DND-41 (cell line): ENCODE measurements around the gene ERC2.

ENCODE experiments used
- ATAC-seq: fragments of 200-7000 bp; cut with Tn5 transposase; 3 replicates; pipeline ENCODE4 v1.9.1; 2021; ENCODE audit warnings: low read depth; ENCODE audit not compliant: insufficient read depth
- DNase-seq: peaks from one replicate; pipeline ENCODE4 v3.0.0-alpha.2; 2020
- H2AFZ ChIP-seq: 2 replicates; pipeline ENCODE4 v1.6.0; 2012; ENCODE audit warnings: low read depth, low read length
- H3K27ac ChIP-seq: 2 replicates; pipeline ENCODE4 v1.5.1; 2012; ENCODE audit warnings: low read length, inconsistent platforms
- H3K27me3 ChIP-seq: fragments of 200-600 bp; sonication (generic); 2 replicates; pipeline ENCODE4 v1.6.0; 2012; ENCODE audit warnings: low read length, mild to moderate bottlenecking, inconsistent platforms; ENCODE audit not compliant: insufficient read depth, poor library complexity
- H3K36me3 ChIP-seq: 2 replicates; pipeline ENCODE4 v1.5.1; 2012; ENCODE audit warnings: low read length, inconsistent platforms; ENCODE audit not compliant: insufficient read depth
- H3K4me1 ChIP-seq: 2 replicates; pipeline ENCODE4 v1.5.1; 2012; ENCODE audit warnings: mild to moderate bottlenecking, low read length; ENCODE audit not compliant: insufficient read depth
- H3K4me2 ChIP-seq: 2 replicates; pipeline ENCODE4 v1.6.0; 2012; ENCODE audit warnings: mild to moderate bottlenecking, moderate library complexity, low read length, inconsistent platforms; ENCODE audit not compliant: insufficient read depth
- H3K4me3 ChIP-seq, 2 experiments: fragments of 200-600 bp in 1 of 2; shearing (Covaris generic) in 1 of 2; 2 replicates each; pipeline ENCODE4 v1.5.1; 2012 to 2016; ENCODE audit warnings: inconsistent platforms in 2 of 2, low read length in 2 of 2, mild to moderate bottlenecking in 2 of 2, low read depth in 1 of 2, moderate library complexity in 1 of 2
- H3K79me2 ChIP-seq: 2 replicates; pipeline ENCODE4 v1.6.0; 2012; ENCODE audit warnings: low read length, inconsistent platforms; ENCODE audit not compliant: insufficient read depth
- H3K9ac ChIP-seq: 2 replicates; pipeline ENCODE4 v1.6.0; 2012; ENCODE audit warnings: low read depth, mild to moderate bottlenecking, inconsistent platforms, low read length, moderate library complexity
- H3K9me3 ChIP-seq: 2 replicates; pipeline ENCODE4 v1.5.1; 2012; ENCODE audit warnings: low read length, moderate library complexity, mild to moderate bottlenecking, inconsistent platforms; ENCODE audit not compliant: insufficient read depth, severe bottlenecking
- H4K20me1 ChIP-seq: 2 replicates; pipeline ENCODE4 v1.6.0; 2012; ENCODE audit warnings: low read length; ENCODE audit not compliant: insufficient read depth
- EZH2 ChIP-seq: IDR thresholded peaks from 3 replicates; pipeline ENCODE4 v1.6.1; 2012; ENCODE audit warnings: borderline replicate concordance, low read depth, mild to moderate bottlenecking, moderate library complexity, low read length, inconsistent platforms; ENCODE audit not compliant: severe bottlenecking
- TF ChIP-seq, protein P1 (sequence below): IDR thresholded peaks from 2 replicates; pipeline ENCODE4 v1.5.1; 2012; ENCODE audit warnings: borderline replicate concordance, low read length, moderate library complexity, mild to moderate bottlenecking; ENCODE audit not compliant: poor library complexity, severe bottlenecking; ENCODE audit errors: extremely low read depth

The ERC2 gene

DNA sequence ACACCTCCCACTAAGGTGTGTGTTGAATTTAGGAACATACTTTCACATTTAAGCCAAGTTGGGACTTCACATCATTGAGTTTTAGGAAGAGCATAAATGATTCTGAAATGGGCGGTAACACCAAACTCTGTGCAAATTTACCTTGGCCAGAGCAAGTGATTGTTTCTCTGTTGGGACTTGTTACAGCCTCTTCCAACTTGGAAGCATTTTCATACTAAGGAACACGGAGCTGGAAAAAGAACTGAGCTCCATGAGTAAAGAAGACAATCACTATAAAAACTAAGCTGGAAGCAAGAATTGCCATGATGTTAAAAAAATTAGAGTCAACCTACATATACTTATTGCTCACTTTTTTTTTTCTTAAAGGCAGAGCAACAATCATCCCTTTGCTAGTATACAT is 371.3 kb downstream of the ERC2 start:
- TF ChIP-seq EZH2: no peak
- Histone ChIP-seq H3K27me3 (peaks cover 22% of the 10 kb centered on the region), H3K79me2 (no peaks in the 10 kb centered on the region), H3K36me3 (no peaks in the 10 kb centered on the region), H2AFZ (no peak overlapping the region), H3K27ac (no peak overlapping the region), H3K9me3 (no peaks in the 10 kb centered on the region), H3K9ac (no peak overlapping the region), H3K4me3 (no peak overlapping the region), H3K4me2 (no peak overlapping the region), H3K4me1 (no peaks in the 10 kb centered on the region), H4K20me1 (no peaks in the 10 kb centered on the region)
- DNase-seq (no peak), ATAC-seq (no peak)

DNA sequence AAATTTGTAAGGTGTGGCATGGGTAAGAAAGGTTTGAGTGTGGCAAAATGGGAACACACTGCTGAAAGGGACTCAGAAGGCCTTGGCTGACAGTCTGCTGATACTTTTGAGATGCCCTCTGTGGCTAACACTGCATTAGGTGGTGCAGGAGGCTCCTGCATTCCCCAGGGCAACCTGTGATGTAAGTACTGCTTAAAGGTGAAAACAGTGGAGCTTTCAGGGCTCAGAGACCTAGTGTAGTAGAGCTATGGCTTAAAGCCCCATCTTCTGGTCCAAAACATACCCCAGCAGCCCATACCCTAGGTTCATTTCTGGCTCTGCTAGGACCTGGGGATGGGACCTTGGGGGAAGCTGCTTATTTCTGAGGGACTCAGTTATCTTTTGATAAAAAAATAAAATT is 374.1 kb downstream of the ERC2 start:
- Histone ChIP-seq H3K79me2 (no peaks in the 10 kb centered on the region), H3K27me3 (peaks cover 4% of the 10 kb centered on the region), H3K4me2 (no peak overlapping the region), H3K27ac (no peak overlapping the region), H3K9me3 (no peaks in the 10 kb centered on the region), H2AFZ (no peak overlapping the region), H4K20me1 (no peaks in the 10 kb centered on the region), H3K4me3 (no peak overlapping the region), H3K36me3 (no peaks in the 10 kb centered on the region), H3K4me1 (no peaks in the 10 kb centered on the region), H3K9ac (no peak overlapping the region)
- DNase-seq (no peak), ATAC-seq (no peak)
- TF ChIP-seq, protein P1, sequence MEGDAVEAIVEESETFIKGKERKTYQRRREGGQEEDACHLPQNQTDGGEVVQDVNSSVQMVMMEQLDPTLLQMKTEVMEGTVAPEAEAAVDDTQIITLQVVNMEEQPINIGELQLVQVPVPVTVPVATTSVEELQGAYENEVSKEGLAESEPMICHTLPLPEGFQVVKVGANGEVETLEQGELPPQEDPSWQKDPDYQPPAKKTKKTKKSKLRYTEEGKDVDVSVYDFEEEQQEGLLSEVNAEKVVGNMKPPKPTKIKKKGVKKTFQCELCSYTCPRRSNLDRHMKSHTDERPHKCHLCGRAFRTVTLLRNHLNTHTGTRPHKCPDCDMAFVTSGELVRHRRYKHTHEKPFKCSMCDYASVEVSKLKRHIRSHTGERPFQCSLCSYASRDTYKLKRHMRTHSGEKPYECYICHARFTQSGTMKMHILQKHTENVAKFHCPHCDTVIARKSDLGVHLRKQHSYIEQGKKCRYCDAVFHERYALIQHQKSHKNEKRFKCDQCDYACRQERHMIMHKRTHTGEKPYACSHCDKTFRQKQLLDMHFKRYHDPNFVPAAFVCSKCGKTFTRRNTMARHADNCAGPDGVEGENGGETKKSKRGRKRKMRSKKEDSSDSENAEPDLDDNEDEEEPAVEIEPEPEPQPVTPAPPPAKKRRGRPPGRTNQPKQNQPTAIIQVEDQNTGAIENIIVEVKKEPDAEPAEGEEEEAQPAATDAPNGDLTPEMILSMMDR: no peak
- TF ChIP-seq EZH2: no peak

DNA sequence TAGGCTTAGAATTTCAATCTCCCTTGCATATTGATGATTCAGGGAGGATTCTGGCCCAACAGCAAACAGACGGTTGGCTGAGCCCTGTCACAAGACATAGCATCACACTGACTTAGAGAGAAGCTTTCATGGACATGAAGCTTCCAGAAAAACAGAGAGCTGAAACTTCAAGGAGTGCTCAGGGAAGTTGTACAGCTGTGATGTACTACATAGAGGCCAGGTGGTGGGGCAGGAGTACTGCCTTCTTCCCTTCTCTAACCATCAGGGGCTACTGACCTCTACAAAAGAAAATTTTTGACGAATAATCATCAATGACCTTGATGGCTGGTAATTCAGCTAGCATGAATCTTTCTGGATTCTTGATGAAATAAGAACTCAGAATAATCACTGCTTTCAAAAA is 378.5 kb downstream of the ERC2 start:
- Histone ChIP-seq H3K4me1 (no peaks in the 10 kb centered on the region), H3K9ac (no peak overlapping the region), H3K27me3 (no peaks in the 10 kb centered on the region), H3K27ac (no peak overlapping the region), H3K4me2 (no peak overlapping the region), H3K4me3 (no peak overlapping the region), H2AFZ (no peak overlapping the region), H4K20me1 (no peaks in the 10 kb centered on the region), H3K9me3 (no peaks in the 10 kb centered on the region), H3K79me2 (no peaks in the 10 kb centered on the region), H3K36me3 (no peaks in the 10 kb centered on the region)
- ATAC-seq: no peak
- DNase-seq: no peak
- TF ChIP-seq EZH2: no peak
- TF ChIP-seq, protein P1: no peak

DNA sequence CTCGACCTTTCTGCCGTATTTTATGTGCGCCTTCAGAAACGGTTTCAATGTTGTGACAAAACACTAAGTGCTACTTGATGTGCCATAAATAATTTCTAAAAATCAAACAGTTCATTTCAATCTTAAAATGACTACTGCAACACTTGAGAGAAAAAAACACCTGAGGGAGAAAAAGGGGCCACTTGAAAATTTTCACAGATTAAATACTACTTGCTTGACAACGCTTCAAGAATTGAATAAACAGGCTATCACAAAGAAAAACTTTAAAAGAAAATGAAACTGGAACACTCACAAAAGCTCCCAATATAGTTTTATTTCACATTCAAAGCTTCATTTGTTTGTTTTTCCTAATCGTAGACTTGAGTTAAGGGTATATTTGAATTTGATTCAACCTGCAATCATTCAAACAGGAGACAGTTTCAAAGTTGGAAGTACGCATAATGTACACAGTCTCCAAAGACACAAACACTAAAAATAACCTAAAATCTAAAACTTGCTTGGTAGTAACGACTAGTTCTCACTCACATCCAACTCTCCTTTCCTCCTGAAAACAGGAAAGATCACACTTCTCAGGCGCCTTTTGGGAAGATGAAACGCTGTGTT is 380.7 kb downstream of the ERC2 start:
- H3K4me1 ChIP-seq: no peaks in the 10 kb centered on the region
- no peak overlapping the region for H3K4me2 ChIP-seq
- H4K20me1 ChIP-seq: no peaks in the 10 kb centered on the region
- H3K9me3 ChIP-seq: no peaks in the 10 kb centered on the region
- H3K79me2 ChIP-seq: no peaks in the 10 kb centered on the region
- no peaks in the 10 kb centered on the region for H3K36me3 ChIP-seq
- H3K4me3 ChIP-seq: no peak overlapping the region
- no peak overlapping the region for H3K27ac ChIP-seq
- ATAC-seq (no peak), DNase-seq (no peak)
- no peaks in the 10 kb centered on the region for H3K27me3 ChIP-seq
- H2AFZ ChIP-seq: no peak overlapping the region
- TF ChIP-seq, protein P1: no peak
- no peak for TF ChIP-seq EZH2
- H3K9ac ChIP-seq: no peak overlapping the region
